NCI-H2196 treated with DMSO at 0.1 percent for 48 hours (cell line): ENCODE data around the gene PDE4A.
"Not testable (repeated sequence)": the region's sequence is repeated elsewhere in the genome, so short reads cannot be mapped to it uniquely, and the experiment has no call there.

Experiments used
- DNase-seq: peaks from one replicate; lab custom pipeline; 2025; ENCODE audit not compliant: unreplicated experiment; lab: John Stamatoyannopoulos, UW

Gene PDE4A

DNA sequence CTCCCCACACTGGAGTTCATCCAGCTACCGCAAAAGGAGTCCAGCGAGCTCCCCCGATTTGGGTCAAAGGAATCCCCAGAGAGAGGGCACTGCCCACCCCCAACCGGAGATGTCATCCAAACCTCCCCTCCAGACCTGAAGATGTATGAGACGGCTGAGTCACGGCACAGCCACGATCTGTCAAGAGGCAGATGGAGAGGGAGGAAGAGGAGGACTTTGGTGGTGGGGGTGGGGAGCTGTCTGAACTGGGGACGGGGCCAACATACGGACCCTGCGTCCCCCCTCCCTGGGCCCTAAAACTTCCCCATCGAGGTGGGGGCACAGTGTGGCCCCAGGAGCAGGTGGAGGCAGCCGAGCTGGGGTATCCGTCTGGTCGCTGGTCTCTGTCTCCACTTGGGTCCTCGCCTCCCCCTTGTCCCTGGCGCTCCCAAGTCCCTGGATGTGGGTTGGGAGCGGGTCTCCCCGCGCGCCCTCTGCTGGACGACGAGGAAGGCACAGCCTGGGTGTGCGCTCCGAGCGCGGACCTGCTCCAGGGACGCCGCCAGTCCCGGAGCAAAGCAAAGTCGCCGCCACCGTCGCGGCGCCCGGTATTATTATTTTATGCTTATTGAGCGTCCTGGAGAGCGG is 3.8 kb downstream of the PDE4A start:
- peak; percentile 41 for DNase-seq

- DNase-seq: no peak
These were observed 6.8 kb downstream of the PDE4A start for GRCh38 chr19:10427169-10427568.

DNA sequence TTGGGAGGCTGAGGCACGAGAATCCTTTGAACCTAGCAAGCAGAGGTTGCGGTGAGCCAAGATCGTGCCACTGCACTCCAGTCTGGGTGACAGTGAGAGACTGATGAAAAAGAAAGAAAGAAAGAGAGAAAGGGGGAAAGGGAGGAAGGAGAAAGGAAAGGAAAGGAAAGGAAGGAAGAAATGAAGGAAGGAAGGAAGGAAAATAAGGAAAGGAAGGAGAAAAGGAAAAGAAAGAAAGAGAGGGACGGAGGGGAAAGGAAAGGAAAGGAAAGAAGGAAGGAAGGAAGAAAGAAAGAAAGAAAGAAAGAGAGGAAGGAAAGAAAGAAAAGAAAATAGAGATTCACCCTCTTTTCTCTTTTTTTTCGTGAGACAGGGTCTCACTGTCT is 8.7 kb downstream of the PDE4A start:
- DNase-seq: no peak

GRCh38 chr19:10430505-10431253 is 10.3 kb downstream of the PDE4A start:
- DNase-seq: no peak

- no peak for DNase-seq
These were observed 11.1 kb downstream of the PDE4A start for GRCh38 chr19:10431254-10431942.

DNA sequence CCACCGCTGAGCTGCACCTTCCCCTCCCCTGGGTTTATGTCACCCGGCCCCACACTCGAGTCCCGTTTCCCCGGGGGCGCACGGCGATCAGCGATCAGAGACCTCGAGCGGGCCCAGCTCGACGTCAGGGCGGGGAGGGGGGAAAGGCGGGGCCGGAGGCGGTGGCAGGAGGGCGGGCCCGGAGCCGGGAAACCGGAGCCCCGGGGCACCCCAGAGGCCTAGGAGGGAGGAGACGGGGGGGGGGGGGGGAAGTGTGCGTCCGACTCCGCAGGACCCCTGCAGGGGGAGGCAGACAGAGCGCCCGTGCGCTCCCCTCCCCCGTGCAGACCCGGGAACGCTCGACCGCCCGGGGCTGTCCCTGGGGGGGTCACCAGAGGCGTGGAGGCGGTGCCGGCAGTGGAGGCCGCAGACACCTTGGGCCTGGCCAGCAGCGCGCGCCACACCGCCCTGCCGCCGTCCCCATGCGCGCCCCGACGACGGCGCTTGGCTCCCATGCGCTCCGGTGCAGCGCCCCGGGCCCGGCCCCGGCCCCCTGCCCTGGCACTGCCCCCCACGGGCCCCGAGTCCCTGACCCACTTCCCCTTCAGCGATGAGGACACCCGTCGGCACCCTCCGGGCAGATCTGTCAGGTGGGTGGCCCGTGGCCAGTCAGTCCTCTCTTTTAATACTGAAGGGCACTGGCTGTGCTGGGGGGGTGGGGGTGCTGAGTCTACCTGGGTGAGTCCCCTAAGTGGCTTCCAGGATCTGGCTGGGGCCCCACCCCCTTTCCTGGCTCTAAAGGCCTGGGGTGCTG is 11.8 kb downstream of the PDE4A start:
- DNase-seq: no peak

DNA sequence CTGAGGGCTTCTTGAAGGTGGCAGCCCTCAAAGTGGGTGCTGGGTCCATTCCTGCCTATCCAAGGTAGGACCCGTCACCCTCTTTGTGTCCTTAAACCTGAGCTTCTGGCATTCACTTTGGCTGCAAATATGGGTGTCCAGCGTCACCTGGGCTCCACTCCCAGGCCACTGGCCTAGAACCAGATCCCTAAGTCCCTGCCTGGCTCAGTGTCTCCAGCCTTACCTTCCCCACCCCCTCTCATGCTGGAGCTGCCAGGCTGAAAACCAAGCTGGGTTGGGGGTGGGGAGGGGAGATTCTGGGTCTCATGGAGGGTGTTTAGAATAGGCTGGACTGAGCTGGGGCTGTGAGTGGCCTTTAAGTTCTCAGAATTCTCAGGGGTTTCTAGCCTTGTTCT is 12.4 kb downstream of the PDE4A start:
- DNase-seq: no peak

DNA sequence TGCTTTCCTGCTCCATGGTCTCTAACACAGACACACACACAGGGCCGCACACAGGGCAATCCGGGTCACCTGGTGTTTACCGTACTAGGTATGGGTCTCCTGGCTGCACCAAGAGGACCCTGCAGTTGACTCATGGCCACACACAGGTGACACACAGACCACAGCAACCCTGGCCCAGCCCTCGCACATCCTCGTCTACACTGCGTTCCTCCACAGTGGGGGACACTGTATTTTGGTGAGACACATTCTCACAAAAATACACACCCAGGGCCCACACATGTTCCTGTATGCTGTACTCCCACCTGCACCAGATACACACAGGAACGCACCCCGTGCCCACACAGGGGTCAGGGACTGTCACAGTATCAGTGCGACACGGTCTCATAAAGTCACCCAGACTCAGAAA is 12.8 kb downstream of the PDE4A start:
- no peak for DNase-seq

DNA sequence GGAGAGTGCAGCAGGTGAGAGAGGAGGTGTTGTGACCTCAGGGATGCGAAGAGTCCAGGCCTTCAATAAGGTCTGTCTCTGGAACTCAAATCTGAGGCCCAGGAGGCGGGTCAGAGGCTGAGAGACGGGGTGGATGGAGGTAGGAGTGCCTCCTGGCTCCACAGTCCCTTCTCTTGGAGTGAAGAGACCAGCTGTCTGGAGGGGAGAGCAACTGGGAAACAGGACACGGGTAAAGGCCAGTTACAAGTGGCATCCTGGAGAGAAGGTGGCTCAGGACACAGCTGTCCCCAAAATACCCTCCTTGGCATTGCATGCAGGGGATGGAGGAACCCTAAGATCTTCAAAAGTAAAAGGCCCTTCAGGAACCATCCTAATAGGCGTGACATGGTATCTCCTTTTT is 19.2 kb downstream of the PDE4A start:
- no peak for DNase-seq

GRCh38 chr19:10442698-10443097 is 22.4 kb downstream of the PDE4A start:
- no peak for DNase-seq

GRCh38 chr19:10449037-10449436 is 28.7 kb downstream of the PDE4A start:
- no peak for DNase-seq

GRCh38 chr19:10450191-10450852 is 30.0 kb downstream of the PDE4A start:
- DNase-seq: no peak

DNA sequence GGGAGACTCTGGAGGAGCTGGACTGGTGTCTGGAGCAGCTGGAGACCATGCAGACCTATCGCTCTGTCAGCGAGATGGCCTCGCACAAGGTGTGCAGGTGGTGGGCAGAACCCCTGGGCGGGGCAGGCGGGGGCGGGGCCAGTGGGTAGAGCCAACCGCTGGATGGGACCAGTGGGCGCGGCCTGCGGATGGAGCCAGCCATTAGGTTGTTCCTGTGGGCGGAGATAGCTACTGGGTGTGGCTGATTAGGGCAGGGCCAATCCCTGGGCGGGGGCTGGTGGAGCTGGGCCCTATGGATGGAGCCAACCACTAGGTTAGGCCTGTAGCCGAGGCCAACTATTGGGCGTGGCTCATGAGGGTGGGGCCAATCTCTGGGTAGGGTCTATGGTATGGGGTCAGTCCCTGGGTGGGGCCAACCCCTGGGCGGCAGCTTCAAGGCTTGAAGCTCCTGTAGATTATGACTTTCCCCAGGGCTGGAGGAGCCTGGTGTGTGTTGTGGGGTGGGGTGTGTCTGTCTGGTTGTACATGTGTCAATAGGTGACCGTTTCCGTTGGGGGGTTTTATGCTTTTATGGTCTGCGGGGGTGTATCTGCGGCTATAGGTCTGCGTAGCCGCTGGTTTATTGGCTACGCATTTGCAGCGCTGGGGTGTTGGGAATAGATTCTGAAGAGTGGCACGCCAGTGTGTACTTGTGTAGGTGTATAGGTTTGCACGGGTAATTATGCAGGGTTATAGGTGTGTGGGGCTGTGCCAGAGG is 30.7 kb downstream of the PDE4A start:
- no peak for DNase-seq

GRCh38 chr19:10452726-10453618 is 32.6 kb downstream of the PDE4A start:
- DNase-seq: no peak

DNA sequence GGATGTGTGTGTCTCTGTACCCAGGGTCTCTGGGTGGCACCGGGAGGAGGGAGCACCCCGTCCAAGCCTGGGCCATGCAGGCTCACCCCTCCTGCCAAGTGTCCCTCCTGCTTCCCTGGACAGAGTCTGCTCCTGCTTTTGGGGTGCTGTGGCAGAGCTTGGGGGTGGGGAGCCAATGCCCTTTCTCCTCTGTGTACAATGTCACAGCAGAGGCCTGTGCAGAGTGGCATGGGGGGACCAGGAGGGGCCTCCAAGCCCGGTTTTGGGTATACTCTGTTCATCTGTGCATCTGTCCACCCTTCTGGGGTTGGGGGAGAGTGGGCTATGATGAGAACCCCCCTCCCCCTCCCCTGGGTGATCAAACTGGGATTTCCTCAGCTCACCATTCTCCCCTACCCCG is 33.5 kb downstream of the PDE4A start:
- DNase-seq: no peak

GRCh38 chr19:10454267-10454666 is 33.9 kb downstream of the PDE4A start:
- no peak for DNase-seq

GRCh38 chr19:10458733-10459132 is 38.4 kb downstream of the PDE4A start:
- not testable (repeated sequence) for DNase-seq

DNA sequence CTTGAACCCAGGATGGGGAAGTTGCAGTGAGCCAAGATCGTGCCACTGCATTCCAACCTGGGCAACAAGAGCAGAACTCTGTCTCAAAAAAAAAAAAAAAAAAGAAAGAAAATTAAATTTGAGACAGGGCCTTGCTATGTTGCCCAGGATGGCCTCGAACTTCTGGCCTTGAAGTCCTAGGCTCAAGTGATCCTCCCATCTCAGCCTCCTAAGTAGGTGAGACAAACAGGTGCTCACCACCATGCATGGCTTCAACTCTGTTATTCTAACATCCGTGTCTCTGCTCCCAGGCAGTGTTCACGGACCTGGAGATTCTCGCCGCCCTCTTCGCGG is 40.3 kb downstream of the PDE4A start:
- DNase-seq: no peak
